ENCODE results near the gene EEF1B2.
"Not testable (repeated sequence)": the region's sequence is repeated elsewhere in the genome, so short reads cannot be mapped to it uniquely, and the experiment has no call there.

EEF1B2 gene

DNA sequence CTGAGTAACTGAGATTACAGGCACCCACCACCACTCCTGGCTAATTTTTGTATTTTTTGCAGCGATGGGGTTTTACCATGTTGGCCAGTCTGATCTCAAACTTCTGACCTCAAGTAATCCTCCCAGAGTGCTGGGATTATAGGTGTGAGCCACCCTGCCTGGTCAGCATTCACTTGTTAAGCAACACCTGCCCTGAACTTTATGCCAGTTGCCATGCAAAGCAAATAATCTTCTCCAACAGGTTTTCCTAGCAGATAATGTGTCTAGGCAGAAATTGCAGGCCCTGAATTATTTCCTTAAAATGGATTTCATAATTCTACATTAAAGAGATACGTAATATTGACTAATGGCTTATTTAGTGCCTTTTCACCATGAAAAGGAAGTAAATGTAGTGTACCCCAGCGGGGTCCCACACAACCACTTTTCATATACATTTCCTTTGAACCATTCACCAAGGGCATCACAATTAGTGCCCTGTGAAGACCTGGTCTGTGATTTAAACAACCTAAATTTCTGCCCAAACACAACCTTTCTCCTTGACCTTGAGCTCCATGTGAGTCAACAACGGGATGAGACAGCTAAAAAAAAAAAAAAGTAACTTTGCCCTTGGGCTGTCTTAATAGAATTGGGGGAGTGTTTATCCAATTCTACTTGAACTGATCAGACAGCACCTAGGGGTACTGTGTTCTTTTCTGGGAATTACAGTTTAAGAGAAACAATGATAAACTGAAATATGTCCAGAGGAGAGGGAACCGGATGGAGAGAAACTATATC is 41.6 kb downstream of the EEF1B2 start:
- Histone ChIP-seq H3K4me2 (no peak overlapping the region), H3K4me3 (no peak overlapping the region), H3K4me1 (peaks cover 0 to 6% (median 4%) of the 10 kb centered on the region in 10 experiments; a peak in 6 of 20 replicates), H4K20me1 (no peaks in the 10 kb centered on the region), H3K27me3 (no peaks in the 10 kb centered on the region), H3K9ac (no peak overlapping the region), H3K9me3 (replicated peaks in 1 of 11) (peaks cover 0 to 13% (median 7%) of the 10 kb centered on the region in 11 experiments; a peak in 16 of 22 replicates), H3K27ac (no peak overlapping the region), H3K36me3 (no peaks in the 10 kb centered on the region)
- TF ChIP-seq Cebpa-rat (IDR thresholded peaks at IDR 0.05), result no peak

DNA sequence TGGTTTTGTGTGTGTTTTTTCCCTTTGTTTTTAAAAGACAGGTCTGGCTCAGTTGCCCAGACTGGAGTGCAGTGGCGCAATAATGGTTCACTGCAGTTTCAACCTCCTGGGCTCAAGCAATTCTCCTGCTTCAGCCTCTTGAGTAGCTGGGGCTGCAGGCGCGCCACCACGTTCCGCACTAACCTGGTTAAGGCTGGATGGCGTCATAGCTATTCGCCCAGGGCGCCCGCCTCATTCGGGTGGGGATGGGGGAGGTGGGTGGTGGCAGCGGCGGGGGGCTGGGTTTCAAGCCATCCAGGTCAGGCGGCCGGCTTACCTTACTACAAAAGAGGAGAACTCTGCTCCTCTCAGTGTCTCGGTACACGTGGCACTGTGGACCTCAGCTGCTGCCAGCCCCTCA is 42.8 kb downstream of the EEF1B2 start:
- Histone ChIP-seq H3K4me3 (no peak overlapping the region), H3K27ac (no peak overlapping the region), H3K9ac (no peak overlapping the region), H3K27me3 (no peaks in the 10 kb centered on the region), H3K9me3 (replicated peaks in 1 of 11) (peaks cover 0 to 13% (median 7%) of the 10 kb centered on the region in 11 experiments; a peak in 16 of 22 replicates), H4K20me1 (no peaks in the 10 kb centered on the region), H3K4me2 (no peak overlapping the region), H3K4me1 (peaks cover 0 to 10% (median 4%) of the 10 kb centered on the region in 10 experiments; a peak in 7 of 20 replicates), H3K36me3 (no peaks in the 10 kb centered on the region)
- no peak for TF ChIP-seq Cebpa-rat (IDR thresholded peaks at IDR 0.05)

DNA sequence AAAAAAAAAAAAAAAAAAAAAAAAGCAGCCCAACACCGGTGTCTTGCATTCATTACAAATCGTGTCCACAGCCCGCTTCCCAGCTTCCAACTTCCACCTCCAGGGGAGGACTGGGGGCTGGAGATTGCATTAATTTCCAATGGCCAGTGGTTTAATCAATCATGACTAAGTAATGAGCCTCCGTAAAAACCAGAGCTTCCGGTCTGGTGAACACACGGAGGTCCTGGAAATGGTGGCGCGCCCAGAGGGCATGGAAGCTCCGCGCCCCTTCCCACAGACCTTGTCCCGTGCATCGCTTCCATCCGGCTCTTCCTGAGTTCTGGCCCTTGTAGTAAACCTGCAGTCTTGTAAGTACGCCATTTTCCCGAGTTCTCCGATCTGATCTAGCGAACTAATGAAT is 43.6 kb downstream of the EEF1B2 start:
- no peak overlapping the region for H3K27ac ChIP-seq
- TF ChIP-seq Cebpa-rat (IDR thresholded peaks at IDR 0.05), result no peak
- no peaks in the 10 kb centered on the region for H4K20me1 ChIP-seq

DNA sequence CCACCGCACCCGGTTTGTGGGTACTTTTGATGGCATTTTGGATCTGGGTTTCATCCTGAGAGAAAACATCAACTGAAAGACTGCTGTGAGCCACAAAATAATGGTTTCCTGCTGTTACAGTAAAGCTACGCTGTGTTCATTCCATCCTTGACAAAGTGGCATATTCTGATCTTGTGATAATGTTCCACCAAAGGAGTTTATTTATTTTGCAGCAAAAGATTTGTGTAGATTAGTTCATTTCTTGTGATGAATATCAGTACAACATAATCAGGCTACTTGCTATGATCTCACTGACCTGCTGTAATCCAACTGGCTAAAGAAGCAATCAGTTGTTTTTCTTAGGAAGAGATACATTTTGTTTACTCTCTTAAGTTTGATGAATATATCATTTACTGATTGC is 45.0 kb downstream of the EEF1B2 start:
- H3K36me3 ChIP-seq, result no peaks in the 10 kb centered on the region
- no peaks in the 10 kb centered on the region for H4K20me1 ChIP-seq
- peak overlapping the region in 4 of 11 experiments; percentile 23 to 44 (median 34); a peak in 4 of 22 replicates for H3K27ac ChIP-seq
- H3K4me1 ChIP-seq, result peaks cover 0 to 11% (median 4%) of the 10 kb centered on the region in 10 experiments; a peak in 7 of 20 replicates
- H3K4me2 ChIP-seq, result peak overlapping the region in 2 of 11 experiments; percentile 29 to 36; a peak in 1 of 22 replicates
- H3K9ac ChIP-seq, result no peak overlapping the region; a peak in 1 of 22 replicates
- no peak overlapping the region for H3K4me3 ChIP-seq
- peaks cover 0 to 13% (median 7%) of the 10 kb centered on the region in 11 experiments; a peak in 16 of 22 replicates for H3K9me3 ChIP-seq (replicated peaks in 1 of 11)
- no peaks in the 10 kb centered on the region for H3K27me3 ChIP-seq
- TF ChIP-seq Cebpa-rat (IDR thresholded peaks at IDR 0.05), result no peak

More for the DNA sequence above, 43.6 kb downstream of the EEF1B2 start:
- H3K4me3 ChIP-seq, result no peak overlapping the region
- H3K36me3 ChIP-seq, result no peaks in the 10 kb centered on the region
- H3K9me3 ChIP-seq (replicated peaks in 1 of 11), result peaks cover 0 to 13% (median 7%) of the 10 kb centered on the region in 11 experiments; a peak in 16 of 22 replicates
- H3K27me3 ChIP-seq, result no peaks in the 10 kb centered on the region
- peaks cover 0 to 11% (median 4%) of the 10 kb centered on the region in 10 experiments; a peak in 7 of 20 replicates for H3K4me1 ChIP-seq
- no peak overlapping the region for H3K4me2 ChIP-seq
- no peak overlapping the region for H3K9ac ChIP-seq

DNA sequence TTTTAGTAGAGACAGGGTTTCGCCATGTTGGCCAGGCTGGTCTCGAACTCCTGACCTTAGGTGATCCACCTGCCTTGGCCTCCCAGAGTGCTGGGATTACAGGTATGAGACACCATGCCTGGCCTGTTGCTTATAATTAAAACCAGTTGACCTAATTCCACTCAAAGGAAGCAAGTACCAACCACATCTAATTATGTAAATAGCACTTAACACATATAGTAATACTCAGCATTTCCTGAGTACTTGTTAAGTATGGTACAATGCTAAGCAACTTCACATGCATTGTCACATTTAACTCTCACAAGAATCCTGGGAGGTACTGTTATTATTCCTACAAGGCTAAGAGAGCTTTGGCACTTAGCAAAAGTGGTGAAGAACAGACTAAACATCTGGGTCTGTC is 47.6 kb downstream of the EEF1B2 start:
- not testable (repeated sequence) for H4K20me1 ChIP-seq, H3K4me3 ChIP-seq, H3K9ac ChIP-seq, H3K27ac ChIP-seq, H3K36me3 ChIP-seq, H3K27me3 ChIP-seq
- Histone ChIP-seq H3K4me2 (peak overlapping the region in 2 of 11 experiments; percentile 18 to 29; a peak in 2 of 22 replicates), H3K4me1 (peaks cover 0 to 11% (median 4%) of the 10 kb centered on the region in 10 experiments; a peak in 7 of 20 replicates), H3K9me3 (replicated peaks in 1 of 11) (peaks cover 0 to 13% (median 7%) of the 10 kb centered on the region in 11 experiments; a peak in 16 of 22 replicates)

DNA sequence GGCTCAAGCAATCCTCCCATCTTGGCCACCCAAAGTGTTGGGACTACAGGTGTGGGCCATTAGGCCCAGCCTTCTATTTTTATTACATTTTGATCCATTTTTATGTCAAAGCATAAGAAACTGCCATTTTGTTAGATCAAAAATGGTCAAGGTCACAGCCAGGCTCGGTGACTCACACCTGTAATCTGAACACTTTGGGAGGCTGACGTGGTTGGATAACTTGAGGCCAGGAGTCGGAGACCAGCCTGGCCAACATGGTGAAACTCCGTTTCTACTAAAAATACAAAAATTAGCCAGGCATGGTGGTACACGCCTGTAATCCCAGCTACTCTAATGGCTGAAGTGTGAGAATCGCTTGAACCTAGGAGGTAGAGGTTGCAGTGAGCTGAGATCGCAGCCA is 49.2 kb downstream of the EEF1B2 start:
- Histone ChIP-seq H3K9ac (no peak overlapping the region), H3K4me3 (no peak overlapping the region), H3K4me1 (peaks cover 0 to 14% (median 4%) of the 10 kb centered on the region in 10 experiments; a peak in 7 of 20 replicates), H3K4me2 (no peak overlapping the region), H3K27me3 (peaks cover 0 to 24% (median 0%) of the 10 kb centered on the region in 11 experiments; a peak in 7 of 22 replicates), H4K20me1 (no peaks in the 10 kb centered on the region), H3K27ac (no peak overlapping the region), H3K36me3 (no peaks in the 10 kb centered on the region), H3K9me3 (replicated peaks in 1 of 11) (peaks cover 0 to 1% (median 0%) of the 10 kb centered on the region in 11 experiments; a peak in 1 of 22 replicates)
- TF ChIP-seq Cebpa-rat (IDR thresholded peaks at IDR 0.05), result no peak

DNA sequence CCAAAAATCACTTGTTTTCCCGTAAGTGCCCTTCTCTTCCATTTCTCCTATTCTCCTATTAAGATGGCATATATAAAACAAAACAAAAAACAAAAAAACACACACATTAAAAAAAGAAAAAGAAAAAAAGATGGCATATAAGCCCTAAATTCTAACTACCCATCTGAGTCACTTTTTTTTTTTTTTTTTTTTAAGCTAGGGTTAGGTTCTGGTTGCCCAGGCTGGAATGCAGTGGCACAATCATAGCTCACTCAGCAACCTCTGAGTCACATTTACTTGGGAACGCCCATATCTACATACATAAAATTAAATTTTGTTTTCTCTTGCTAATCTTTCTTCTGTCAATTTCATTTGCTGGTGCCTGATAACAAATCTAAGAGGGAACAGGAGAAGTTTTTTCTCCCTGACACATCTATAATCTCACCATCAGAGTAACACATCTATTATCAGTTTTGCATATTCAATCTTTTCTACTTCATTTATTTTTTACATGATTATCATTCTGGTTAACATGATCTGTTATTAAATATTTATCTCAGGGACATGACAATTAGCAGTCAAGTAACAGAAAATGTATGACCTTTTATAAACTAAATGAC is 52.1 kb downstream of the EEF1B2 start:
- H3K4me2 ChIP-seq, result no peak overlapping the region
- peaks cover 0 to 14% (median 3%) of the 10 kb centered on the region in 10 experiments; a peak in 9 of 20 replicates for H3K4me1 ChIP-seq
- no peak overlapping the region for H3K4me3 ChIP-seq

More for the DNA sequence above, 52.1 kb downstream of the EEF1B2 start:
- Histone ChIP-seq H3K9ac (no peak overlapping the region), H3K36me3 (no peaks in the 10 kb centered on the region), H4K20me1 (no peaks in the 10 kb centered on the region), H3K27ac (no peak overlapping the region), H3K27me3 (peaks cover 0 to 45% (median 0%) of the 10 kb centered on the region in 11 experiments; a peak in 7 of 22 replicates), H3K9me3 (replicated peaks in 1 of 11) (no peaks in the 10 kb centered on the region; a peak in 1 of 22 replicates)
- TF ChIP-seq Cebpa-rat (IDR thresholded peaks at IDR 0.05), result no peak
